GM12892 (cell line): ENCODE results near the gene RBBP8.

Experiments used
- POLR2A ChIP-seq: IDR thresholded peaks from 2 replicates; pipeline ENCODE4 v1.6.1; 2011; ENCODE audit warnings: low read depth, low read length, control low read depth
- POLR2AphosphoS5 ChIP-seq: IDR thresholded peaks from 2 replicates; pipeline ENCODE4 v1.6.1; 2011; ENCODE audit warnings: low read depth, low read length, control low read depth
- TAF1 ChIP-seq: IDR thresholded peaks from 2 replicates; pipeline ENCODE4 v1.6.1; 2011; ENCODE audit warnings: low read depth, mild to moderate bottlenecking, control low read depth, low read length, borderline replicate concordance

- TF ChIP-seq POLR2A (no peak), POLR2AphosphoS5 (no peak), TAF1 (no peak)
Observed at GRCh38 chr18:22977847-22978701, 44.9 kb downstream of the RBBP8 start.
